SK-N-SH treated with all-trans-retinoic acid at 6 μM for 48 hours (cell line): ENCODE data around the gene P2RY6.

ENCODE experiments used
- CREB5 ChIP-seq: fragments of 250-450 bp; sonication (Bioruptor Pico); IDR thresholded peaks from 2 replicates; pipeline ENCODE4 v1.5.1; 2020; ENCODE audit warnings: low read depth, mild to moderate bottlenecking, moderate library complexity
- CSRNP3 ChIP-seq: fragments of 250-450 bp; sonication (Bioruptor Pico); IDR thresholded peaks from 2 replicates; pipeline ENCODE4 v1.5.1; 2021; ENCODE audit warnings: mild to moderate bottlenecking, moderate library complexity
- ESRRG ChIP-seq: fragments of 250-450 bp; sonication (Bioruptor Pico); IDR thresholded peaks from 2 replicates; pipeline ENCODE4 v1.6.1; 2021; ENCODE audit warnings: mild to moderate bottlenecking
- PATZ1 ChIP-seq: fragments of 250-450 bp; sonication (Bioruptor Pico); IDR thresholded peaks from 2 replicates; pipeline ENCODE4 v1.8.0; 2020; ENCODE audit warnings: mild to moderate bottlenecking, moderate library complexity, borderline replicate concordance
- TCF4 ChIP-seq: fragments of 250-450 bp; sonication (Bioruptor Pico); IDR thresholded peaks from 2 replicates; pipeline ENCODE4 v1.8.0; 2021; ENCODE audit warnings: mild to moderate bottlenecking, moderate library complexity, borderline replicate concordance
- TSHZ2 ChIP-seq: fragments of 250-450 bp; sonication (Bioruptor Pico); IDR thresholded peaks from 2 replicates; pipeline ENCODE4 v1.5.0; 2020; ENCODE audit warnings: mild to moderate bottlenecking, moderate library complexity
- ZFP3 ChIP-seq: fragments of 250-450 bp; sonication (Bioruptor Pico); IDR thresholded peaks from 2 replicates; pipeline ENCODE4 v1.5.0; 2020; ENCODE audit warnings: mild to moderate bottlenecking, moderate library complexity
- ZNF8 ChIP-seq: fragments of 450-650 bp; formaldehyde crosslinking; IDR thresholded peaks from 2 replicates; pipeline ENCODE4 v1.5.0; 2020; ENCODE audit warnings: mild to moderate bottlenecking, moderate library complexity

- TF ChIP-seq ZFP3 (CRISPR knock-in tag) = no peak
- peak; percentile 50; the same call in 1 of the 2 replicates for TF ChIP-seq TCF4
- no peak for TF ChIP-seq ZNF8 (CRISPR knock-in tag)
- no peak for TF ChIP-seq ESRRG (CRISPR knock-in tag)
- peak; percentile 54; the same call in 1 of the 2 replicates for TF ChIP-seq PATZ1
- no peak for TF ChIP-seq TSHZ2 (CRISPR knock-in tag)
- no peak for TF ChIP-seq CREB5 (CRISPR knock-in tag)
- no peak for TF ChIP-seq CSRNP3
These were observed 62.5 kb downstream of the P2RY6 start for GRCh38 chr11:73334384-73335203.
